ENCODE results near the gene BIN2. TPM values are rescaled to one million over a fixed set of nuclear protein-coding genes. Genes with fewer than 3 reads are reported as not detected.

BIN2 gene
- total RNA-seq, 1 experiment from 2014 or later: 0.39 TPM

- H3K27me3 ChIP-seq (ENCODE audit: control insufficient read depth, insufficient read depth, low read length): no peaks in the 10 kb centered on the region
- no peak overlapping the region for H3K4me3 ChIP-seq (ENCODE audit: low read depth in 2 of 2, low read length in 2 of 2)
- no peak overlapping the region for H3K27ac ChIP-seq (ENCODE audit: low read length)
- no peaks in the 10 kb centered on the region for H3K4me1 ChIP-seq (ENCODE audit: control insufficient read depth, insufficient read depth, low read length)
- POLR2A ChIA-PET: interaction anchor here (0.5 kb wide), 1 partner anchor 74 kb away, joined by 3 read pairs; no protein-coding TSS in a partner anchor
- ATAC-seq: no peak
- intact Hi-C loops (cut with micrococcal nuclease; ENCODE audit: unreplicated experiment) (no loop called here), in situ Hi-C loops (cut with HindIII; ENCODE audit: low pct_unique_long_range_greater_than_20kb, low sequenced_read_pairs) (no loop called here)
- no peak for DNase-seq (ENCODE audit: low read depth, low spot score)
- no peak for TF ChIP-seq TCF7L2 (IDR thresholded peaks at IDR 0.05; ENCODE audit: low read depth, low read length)
- TF ChIP-seq SIN3A (IDR thresholded peaks at IDR 0.05; ENCODE audit: borderline replicate concordance, insufficient read depth, low read depth, low read length): no peak
- no peak for TF ChIP-seq CTCF (IDR thresholded peaks at IDR 0.05)
- TF ChIP-seq REST (IDR thresholded peaks at IDR 0.05; ENCODE audit: insufficient read depth in 1 of 2, low read depth in 2 of 2, low read length in 1 of 2): no peak
- no peak for TF ChIP-seq POLR2AphosphoS5 (IDR thresholded peaks at IDR 0.05; ENCODE audit: low read depth, low read length)
- no peaks in the 10 kb centered on the region for H3K9me3 ChIP-seq (ENCODE audit: control insufficient read depth, insufficient read depth, low read depth, low read length)
- BruUV-seq (replicated peaks): no TSS peak
- H3K36me3 ChIP-seq (ENCODE audit: control insufficient read depth, insufficient read depth, low read length): no peaks in the 10 kb centered on the region
- CTCF ChIA-PET: no interaction called here
These were observed 4.6 kb upstream of the BIN2 start for GRCh38 chr12:51328587-51328986.

GRCh38 chr12:51326698-51327439 is 2.9 kb upstream of the BIN2 start:
- no peak overlapping the region for H3K27ac ChIP-seq (ENCODE audit: low read length)
- H3K9me3 ChIP-seq (ENCODE audit: control insufficient read depth, insufficient read depth, low read depth, low read length): no peaks in the 10 kb centered on the region
- H3K36me3 ChIP-seq (ENCODE audit: control insufficient read depth, insufficient read depth, low read length): no peaks in the 10 kb centered on the region
- CTCF ChIA-PET: no interaction called here
- ATAC-seq: no peak
- POLR2A ChIA-PET: interaction anchor here (0.7 kb wide), 1 partner anchor 161 kb away, joined by 9 read pairs; no protein-coding TSS in a partner anchor
- H3K4me1 ChIP-seq (ENCODE audit: control insufficient read depth, insufficient read depth, low read length): no peaks in the 10 kb centered on the region
- no TSS peak for BruUV-seq (replicated peaks)
- in situ Hi-C loops (cut with HindIII; ENCODE audit: low pct_unique_long_range_greater_than_20kb, low sequenced_read_pairs): no loop called here
- DNase-seq (ENCODE audit: low read depth, low spot score): no peak
- intact Hi-C loops (cut with micrococcal nuclease; ENCODE audit: unreplicated experiment): no loop called here
- TF ChIP-seq TCF7L2 (IDR thresholded peaks at IDR 0.05; ENCODE audit: low read depth, low read length): no peak
- TF ChIP-seq CTCF (IDR thresholded peaks at IDR 0.05): no peak
- TF ChIP-seq REST (IDR thresholded peaks at IDR 0.05; ENCODE audit: insufficient read depth in 1 of 2, low read depth in 2 of 2, low read length in 1 of 2): no peak
- no peak for TF ChIP-seq POLR2AphosphoS5 (IDR thresholded peaks at IDR 0.05; ENCODE audit: low read depth, low read length)
- no peak for TF ChIP-seq SIN3A (IDR thresholded peaks at IDR 0.05; ENCODE audit: borderline replicate concordance, insufficient read depth, low read depth, low read length)
- no peak overlapping the region for H3K4me3 ChIP-seq (ENCODE audit: low read depth in 2 of 2, low read length in 2 of 2)
- no peaks in the 10 kb centered on the region for H3K27me3 ChIP-seq (ENCODE audit: control insufficient read depth, insufficient read depth, low read length)

All from Panc1 (cell line).